HEK293 (cell line): ENCODE measurements around the gene FAM168A.

Source experiments
- CTCF ChIP-seq: fragments of 450-650 bp; formaldehyde crosslinking; IDR thresholded peaks from 2 replicates; pipeline ENCODE4 v1.5.1; 2016; ENCODE audit warnings: missing biosample characterization, missing genetic modification characterization
- GLIS1 ChIP-seq: fragments of 450-650 bp; formaldehyde crosslinking; IDR thresholded peaks from 2 replicates; pipeline ENCODE4 v1.5.1; 2016; ENCODE audit warnings: missing biosample characterization, missing genetic modification characterization
- HIC1 ChIP-seq: fragments of 450-650 bp; formaldehyde crosslinking; IDR thresholded peaks from 2 replicates; pipeline ENCODE4 v1.5.1; 2016; ENCODE audit warnings: missing biosample characterization, missing genetic modification characterization
- HOXC10 ChIP-seq: sonication (generic); formaldehyde crosslinking; IDR thresholded peaks from 2 replicates; pipeline ENCODE4 v1.8.1; 2023; ENCODE audit warnings: mild to moderate bottlenecking, missing genetic modification reagents
- KLF1 ChIP-seq: fragments of 450-650 bp; formaldehyde crosslinking; IDR thresholded peaks from 2 replicates; pipeline ENCODE4 v1.5.1; 2016; ENCODE audit warnings: missing biosample characterization, missing genetic modification characterization
- KLF17 ChIP-seq: fragments of 450-650 bp; formaldehyde crosslinking; IDR thresholded peaks from 2 replicates; pipeline ENCODE4 v1.5.1; 2016; ENCODE audit warnings: missing biosample characterization, missing genetic modification characterization
- KLF7 ChIP-seq: fragments of 450-650 bp; formaldehyde crosslinking; IDR thresholded peaks from 2 replicates; pipeline ENCODE4 v1.5.1; 2016; ENCODE audit warnings: missing biosample characterization, missing genetic modification characterization, borderline replicate concordance
- PRDM1 ChIP-seq: fragments of 450-650 bp; formaldehyde crosslinking; IDR thresholded peaks from 2 replicates; pipeline ENCODE4; 2016; ENCODE audit warnings: missing biosample characterization, missing genetic modification characterization
- RBAK ChIP-seq: fragments of 450-650 bp; formaldehyde crosslinking; IDR thresholded peaks from 2 replicates; pipeline ENCODE4 v1.5.1; 2016; ENCODE audit warnings: missing biosample characterization, missing genetic modification characterization
- SP7 ChIP-seq: fragments of 450-650 bp; formaldehyde crosslinking; IDR thresholded peaks from 2 replicates; pipeline ENCODE4 v1.5.1; 2016; ENCODE audit warnings: missing biosample characterization, missing genetic modification characterization
- ZBTB1 ChIP-seq: fragments of 450-650 bp; formaldehyde crosslinking; IDR thresholded peaks from 2 replicates; pipeline ENCODE4 v1.5.1; 2016; ENCODE audit warnings: missing biosample characterization, missing genetic modification characterization
- ZBTB26 ChIP-seq: fragments of 450-650 bp; formaldehyde crosslinking; optimal IDR thresholded peaks from 2 replicates; pipeline ENCODE3; 2016; ENCODE audit warnings: missing biosample characterization, mild to moderate bottlenecking, missing genetic modification characterization
- ZIC2 ChIP-seq: fragments of 450-650 bp; formaldehyde crosslinking; IDR thresholded peaks from 2 replicates; pipeline ENCODE4 v1.5.1; 2016; ENCODE audit warnings: missing biosample characterization, missing genetic modification characterization
- ZNF18 ChIP-seq: fragments of 450-650 bp; formaldehyde crosslinking; IDR thresholded peaks from 2 replicates; pipeline ENCODE4 v1.5.1; 2016; ENCODE audit warnings: missing biosample characterization, missing genetic modification characterization
- ZNF184 ChIP-seq: fragments of 450-650 bp; IDR thresholded peaks from 2 replicates; pipeline ENCODE4 v1.5.1; 2018; ENCODE audit warnings: missing biosample characterization, mild to moderate bottlenecking, missing genetic modification characterization
- ZNF202 ChIP-seq: fragments of 450-650 bp; formaldehyde crosslinking; IDR thresholded peaks from 2 replicates; pipeline ENCODE4 v1.5.1; 2016; ENCODE audit warnings: missing biosample characterization, missing genetic modification characterization, borderline replicate concordance
- ZNF311 ChIP-seq: fragments of 450-650 bp; formaldehyde crosslinking; IDR thresholded peaks from 2 replicates; pipeline ENCODE4 v1.5.1; 2017; ENCODE audit warnings: missing biosample characterization, missing genetic modification characterization, borderline replicate concordance
- ZNF335 ChIP-seq: fragments of 450-650 bp; formaldehyde crosslinking; conservative IDR thresholded peaks from 2 replicates; pipeline ENCODE4 v1.5.1; 2016; ENCODE audit warnings: missing biosample characterization, missing genetic modification characterization
- ZNF366 ChIP-seq: fragments of 450-650 bp; formaldehyde crosslinking; conservative IDR thresholded peaks from 2 replicates; pipeline ENCODE4 v1.5.1; 2016; ENCODE audit warnings: missing biosample characterization, missing genetic modification characterization
- ZNF391 ChIP-seq: fragments of 450-650 bp; formaldehyde crosslinking; IDR thresholded peaks from 2 replicates; pipeline ENCODE4 v1.5.1; 2016; ENCODE audit warnings: low read depth, missing biosample characterization, missing genetic modification characterization, borderline replicate concordance
- ZNF433 ChIP-seq: fragments of 450-650 bp; formaldehyde crosslinking; IDR thresholded peaks from 2 replicates; pipeline ENCODE4 v1.5.1; 2016; ENCODE audit warnings: missing biosample characterization, missing genetic modification characterization, low read depth
- ZNF488 ChIP-seq: fragments of 450-650 bp; formaldehyde crosslinking; IDR thresholded peaks from 2 replicates; pipeline ENCODE4 v1.5.1; 2016; ENCODE audit warnings: missing biosample characterization, missing genetic modification characterization
- ZNF501 ChIP-seq: fragments of 450-650 bp; formaldehyde crosslinking; IDR thresholded peaks from 2 replicates; pipeline ENCODE4 v1.5.1; 2016; ENCODE audit warnings: missing biosample characterization, missing genetic modification characterization
- ZNF660 ChIP-seq: fragments of 450-650 bp; IDR thresholded peaks from 2 replicates; pipeline ENCODE4 v1.5.1; 2018; ENCODE audit warnings: missing biosample characterization, mild to moderate bottlenecking, missing genetic modification characterization
- ZNF692 ChIP-seq: fragments of 450-650 bp; formaldehyde crosslinking; IDR thresholded peaks from 2 replicates; pipeline ENCODE4 v1.5.1; 2016; ENCODE audit warnings: missing biosample characterization, missing genetic modification characterization
- ZSCAN30 ChIP-seq: fragments of 450-650 bp; IDR thresholded peaks from 2 replicates; pipeline ENCODE4 v1.5.1; 2018; ENCODE audit warnings: missing biosample characterization, mild to moderate bottlenecking, missing genetic modification characterization, moderate library complexity
- ZSCAN4 ChIP-seq: fragments of 450-650 bp; formaldehyde crosslinking; IDR thresholded peaks from 2 replicates; pipeline ENCODE4 v1.5.1; 2017; ENCODE audit warnings: missing biosample characterization, missing genetic modification characterization
- ZXDB ChIP-seq: fragments of 450-650 bp; formaldehyde crosslinking; IDR thresholded peaks from 2 replicates; pipeline ENCODE4 v1.5.1; 2016; ENCODE audit warnings: missing biosample characterization, missing genetic modification characterization

FAM168A gene

GRCh38 chr11:73597956-73598718 is at the start of gene FAM168A (continued):
- peak; percentile 78 for TF ChIP-seq ZNF692 (tag by site-specific recombination)
- peak; percentile 69 for TF ChIP-seq KLF1
- no peak for TF ChIP-seq ZNF391 (tag by site-specific recombination)
- TF ChIP-seq RBAK (tag by site-specific recombination), result no peak
- peak; percentile 100 for TF ChIP-seq ZNF366 (tag by site-specific recombination)
- peak; percentile 88 for TF ChIP-seq GLIS1
- TF ChIP-seq ZNF184 (tag by site-specific recombination), result no peak
- TF ChIP-seq ZNF501 (tag by site-specific recombination), result peak; percentile 72; the same call in 1 of the 2 replicates
- TF ChIP-seq SP7, result peak; percentile 88
- TF ChIP-seq HOXC10 (CRISPR knock-in tag), result no peak
- peak; percentile 43 for TF ChIP-seq CTCF (tag by site-specific recombination)
- no peak for TF ChIP-seq ZBTB1
- TF ChIP-seq ZBTB26 (tag by site-specific recombination), result peak; percentile 98
- TF ChIP-seq HIC1 (tag by site-specific recombination), result peak; percentile 62; the same call in 1 of the 2 replicates
- TF ChIP-seq ZNF433 (tag by site-specific recombination), result no peak
- TF ChIP-seq KLF17, result peak; percentile 32; the same call in 1 of the 2 replicates
- TF ChIP-seq ZNF18, result 0 out of 2 replicates have a peak, but pooled peaks have one; percentile 20
- TF ChIP-seq KLF7, result peak; percentile 98
- peak; percentile 62; the same call in 1 of the 2 replicates for TF ChIP-seq ZSCAN4 (tag by site-specific recombination)
- TF ChIP-seq ZNF335 (tag by site-specific recombination), result peak; percentile 93
- peak; percentile 97 for TF ChIP-seq PRDM1 (tag by site-specific recombination)
- peak; percentile 12 for TF ChIP-seq ZSCAN30
- TF ChIP-seq ZNF202 (tag by site-specific recombination), result peak; percentile 100
- peak; percentile 94 for TF ChIP-seq ZXDB (tag by site-specific recombination)
- TF ChIP-seq ZNF660 (tag by site-specific recombination), result no peak
- TF ChIP-seq ZNF488 (tag by site-specific recombination), result no peak
- TF ChIP-seq ZNF311 (tag by site-specific recombination), result no peak
- peak; percentile 75 for TF ChIP-seq ZIC2 (tag by site-specific recombination)
- TF ChIP-seq, all 188 proteins: peak for 73
